ENCODE measurements around the gene PTPRD. TPM values are rescaled to one million over a fixed set of nuclear protein-coding genes. Genes with fewer than 3 reads are reported as not detected.

PTPRD gene
- total RNA-seq, 1 experiment from 2014 or later = 70.1 TPM

DNA sequence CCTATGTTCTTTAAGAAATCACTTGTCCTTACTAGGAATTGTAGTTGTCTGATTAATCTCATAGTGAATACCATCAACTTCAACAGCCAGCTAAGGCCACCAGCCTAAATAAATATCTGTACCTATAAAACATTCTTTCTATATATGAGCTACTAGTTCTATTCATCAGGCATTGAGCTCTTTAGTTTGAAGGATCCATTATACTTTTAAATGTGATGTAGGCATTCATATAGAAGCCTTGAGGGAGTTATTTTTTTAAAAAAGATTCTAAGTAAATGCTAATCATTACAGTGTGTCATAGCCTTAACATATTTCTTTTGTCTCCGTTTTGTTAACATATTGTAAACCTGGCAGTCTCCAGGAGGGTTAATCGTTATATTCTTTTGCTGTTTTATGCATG, 838.3 kb downstream of the PTPRD start:
- no peaks in the 10 kb centered on the region for H3K9me3 ChIP-seq
- TF ChIP-seq, protein P1, sequence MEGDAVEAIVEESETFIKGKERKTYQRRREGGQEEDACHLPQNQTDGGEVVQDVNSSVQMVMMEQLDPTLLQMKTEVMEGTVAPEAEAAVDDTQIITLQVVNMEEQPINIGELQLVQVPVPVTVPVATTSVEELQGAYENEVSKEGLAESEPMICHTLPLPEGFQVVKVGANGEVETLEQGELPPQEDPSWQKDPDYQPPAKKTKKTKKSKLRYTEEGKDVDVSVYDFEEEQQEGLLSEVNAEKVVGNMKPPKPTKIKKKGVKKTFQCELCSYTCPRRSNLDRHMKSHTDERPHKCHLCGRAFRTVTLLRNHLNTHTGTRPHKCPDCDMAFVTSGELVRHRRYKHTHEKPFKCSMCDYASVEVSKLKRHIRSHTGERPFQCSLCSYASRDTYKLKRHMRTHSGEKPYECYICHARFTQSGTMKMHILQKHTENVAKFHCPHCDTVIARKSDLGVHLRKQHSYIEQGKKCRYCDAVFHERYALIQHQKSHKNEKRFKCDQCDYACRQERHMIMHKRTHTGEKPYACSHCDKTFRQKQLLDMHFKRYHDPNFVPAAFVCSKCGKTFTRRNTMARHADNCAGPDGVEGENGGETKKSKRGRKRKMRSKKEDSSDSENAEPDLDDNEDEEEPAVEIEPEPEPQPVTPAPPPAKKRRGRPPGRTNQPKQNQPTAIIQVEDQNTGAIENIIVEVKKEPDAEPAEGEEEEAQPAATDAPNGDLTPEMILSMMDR (IDR thresholded peaks at IDR 0.05; ENCODE audit: insufficient read depth in 1 of 2, low read depth in 1 of 2, low read length in 1 of 2, severe bottlenecking in 1 of 2, unreplicated experiment in 1 of 2) = no peak
- no peak for DNase-seq
- Mint-ChIP-seq H3K27ac (ENCODE audit: unreplicated experiment) (no peak overlapping the region), H3K4me3 (ENCODE audit: unreplicated experiment) (no peak overlapping the region), H3K9me3 (ENCODE audit: unreplicated experiment) (no peaks in the 10 kb centered on the region), H3K4me1 (ENCODE audit: low read depth, unreplicated experiment) (no peaks in the 10 kb centered on the region), H3K36me3 (ENCODE audit: insufficient read depth, unreplicated experiment) (no peaks in the 10 kb centered on the region), H3K27me3 (ENCODE audit: insufficient read depth, unreplicated experiment) (no peaks in the 10 kb centered on the region)
- H3K36me3 ChIP-seq (ENCODE audit: control insufficient read depth, insufficient read depth, low read length) = no peaks in the 10 kb centered on the region
- intact Hi-C loops (cut with micrococcal nuclease; ENCODE audit: unreplicated experiment) = no loop called here
- H3K4me3 ChIP-seq (ENCODE audit: low read depth, low read length) = no peak overlapping the region
- no peaks in the 10 kb centered on the region for H3K4me1 ChIP-seq
- POLR2A ChIA-PET = no interaction called here
- BruUV-seq (replicated peaks) = no TSS peak
- no peaks in the 10 kb centered on the region for H3K27me3 ChIP-seq (replicated peaks; ENCODE audit: control insufficient read depth, insufficient read depth, low read length)
- CTCF ChIA-PET = no interaction called here

DNA sequence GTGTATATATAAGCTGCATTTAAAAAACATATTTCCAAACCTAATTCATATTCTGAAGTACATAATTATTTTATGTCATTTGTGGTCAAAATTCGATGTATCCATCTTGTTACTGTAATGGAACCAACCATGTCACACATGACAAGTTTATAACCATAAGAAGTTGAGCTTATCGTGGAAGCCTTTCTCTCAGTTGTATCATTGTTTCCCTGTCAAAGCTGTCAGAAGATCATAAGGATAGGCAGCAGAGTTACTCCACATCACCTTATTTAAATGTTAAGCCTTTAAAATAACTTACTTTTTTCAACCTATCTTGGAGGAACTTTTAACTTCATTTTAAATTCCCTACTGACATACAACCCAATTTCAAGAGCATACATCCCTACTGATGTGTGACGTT, 841.5 kb downstream of the PTPRD start:
- ChIA-PET CTCF (no interaction called here), POLR2A (no interaction called here)
- no TSS peak for BruUV-seq (replicated peaks)
- no peaks in the 10 kb centered on the region for H3K4me1 ChIP-seq
- intact Hi-C loops (cut with micrococcal nuclease; ENCODE audit: unreplicated experiment) = no loop called here
- no peaks in the 10 kb centered on the region for H3K36me3 ChIP-seq (ENCODE audit: control insufficient read depth, insufficient read depth, low read length)
- Mint-ChIP-seq H3K4me1 (ENCODE audit: low read depth, unreplicated experiment) (no peaks in the 10 kb centered on the region), H3K27ac (ENCODE audit: unreplicated experiment) (no peak overlapping the region), H3K36me3 (ENCODE audit: insufficient read depth, unreplicated experiment) (no peaks in the 10 kb centered on the region), H3K27me3 (ENCODE audit: insufficient read depth, unreplicated experiment) (no peaks in the 10 kb centered on the region), H3K4me3 (ENCODE audit: unreplicated experiment) (no peak overlapping the region), H3K9me3 (ENCODE audit: unreplicated experiment) (no peaks in the 10 kb centered on the region)
- TF ChIP-seq, protein P1 (IDR thresholded peaks at IDR 0.05; ENCODE audit: insufficient read depth in 1 of 2, low read depth in 1 of 2, low read length in 1 of 2, severe bottlenecking in 1 of 2, unreplicated experiment in 1 of 2) = no peak
- H3K9me3 ChIP-seq = no peaks in the 10 kb centered on the region
- H3K4me3 ChIP-seq (ENCODE audit: low read depth, low read length) = no peak overlapping the region
- H3K27me3 ChIP-seq (replicated peaks; ENCODE audit: control insufficient read depth, insufficient read depth, low read length) = no peaks in the 10 kb centered on the region
- DNase-seq = no peak

DNA sequence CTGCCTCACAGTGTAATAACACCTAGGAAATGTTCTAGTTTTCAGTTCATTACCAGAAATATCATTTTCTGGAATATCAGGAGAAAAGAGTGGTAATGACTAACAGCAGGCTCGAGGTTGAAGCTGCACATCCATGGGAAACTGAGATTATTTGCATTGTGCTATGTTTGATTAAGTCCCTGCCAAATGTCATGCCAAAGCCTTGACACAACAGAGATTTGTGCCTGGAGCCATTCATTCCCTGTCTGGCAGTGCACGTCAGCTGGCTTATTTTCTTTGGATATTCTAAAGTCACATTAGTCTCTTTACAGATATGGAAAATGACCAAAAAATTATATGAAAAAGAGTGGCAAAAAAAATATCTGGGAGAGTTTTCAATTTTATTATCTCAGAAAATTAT, 848.0 kb downstream of the PTPRD start:
- no peak overlapping the region for H3K27ac Mint-ChIP-seq (ENCODE audit: unreplicated experiment)
- Histone ChIP-seq H3K27me3 (replicated peaks; ENCODE audit: control insufficient read depth, insufficient read depth, low read length) (no peaks in the 10 kb centered on the region), H3K4me3 (ENCODE audit: low read depth, low read length) (no peak overlapping the region), H3K4me1 (no peaks in the 10 kb centered on the region), H3K36me3 (ENCODE audit: control insufficient read depth, insufficient read depth, low read length) (no peaks in the 10 kb centered on the region), H3K9me3 (no peaks in the 10 kb centered on the region)
- H3K36me3 Mint-ChIP-seq (ENCODE audit: insufficient read depth, unreplicated experiment) = no peaks in the 10 kb centered on the region
- POLR2A ChIA-PET = interaction anchor here (0.6 kb wide), 1 partner anchor 25 kb away, joined by 3 read pairs; no protein-coding TSS in a partner anchor
- H3K4me1 Mint-ChIP-seq (ENCODE audit: low read depth, unreplicated experiment) = no peaks in the 10 kb centered on the region
- DNase-seq = no peak
- CTCF ChIA-PET = no interaction called here
- no peaks in the 10 kb centered on the region for H3K9me3 Mint-ChIP-seq (ENCODE audit: unreplicated experiment)
- no peak overlapping the region for H3K4me3 Mint-ChIP-seq (ENCODE audit: unreplicated experiment)
- no peaks in the 10 kb centered on the region for H3K27me3 Mint-ChIP-seq (ENCODE audit: insufficient read depth, unreplicated experiment)
- intact Hi-C loops (cut with micrococcal nuclease; ENCODE audit: unreplicated experiment) = no loop called here
- BruUV-seq (replicated peaks) = no TSS peak
- TF ChIP-seq, protein P1 (IDR thresholded peaks at IDR 0.05; ENCODE audit: insufficient read depth in 1 of 2, low read depth in 1 of 2, low read length in 1 of 2, severe bottlenecking in 1 of 2, unreplicated experiment in 1 of 2) = no peak
